AG20443 (cell line): ENCODE results near the gene AAMP.
"Not testable (repeated sequence)": the region's sequence is repeated elsewhere in the genome, so short reads cannot be mapped to it uniquely, and the experiment has no call there.

Source experiments
- DNase-seq: peaks from one replicate; pipeline ENCODE4 v3.0.0; 2012; ENCODE audit warnings: low spot score, mixed read lengths

Gene AAMP

GRCh38 chr2:218275371-218276072 is 5.6 kb upstream of the AAMP start:
- no peak for DNase-seq

- DNase-seq = no peak
These were observed 4.6 kb upstream of the AAMP start for GRCh38 chr2:218274586-218274985.

GRCh38 chr2:218273908-218274249 is 3.9 kb upstream of the AAMP start:
- DNase-seq = no peak

- DNase-seq = not testable (repeated sequence)
These were observed 3.4 kb upstream of the AAMP start for GRCh38 chr2:218273214-218273907.

- peak; percentile 89 for DNase-seq
These were observed 2.7 kb upstream of the AAMP start for GRCh38 chr2:218272531-218273212.

- no peak for DNase-seq
These were observed 2.1 kb upstream of the AAMP start for GRCh38 chr2:218271865-218272530.

GRCh38 chr2:218271487-218271797 is 1.5 kb upstream of the AAMP start:
- no peak for DNase-seq

- DNase-seq = no peak
These were observed 967 bp upstream of the AAMP start for GRCh38 chr2:218270721-218271486.

GRCh38 chr2:218267259-218267658 is 2.7 kb downstream of the AAMP start:
- no peak for DNase-seq

- no peak for DNase-seq
These were observed 3.5 kb downstream of the AAMP start for GRCh38 chr2:218266316-218266979.

GRCh38 chr2:218265626-218266025 is 4.3 kb downstream of the AAMP start:
- no peak for DNase-seq

GRCh38 chr2:218264773-218265561 is 5.0 kb downstream of the AAMP start:
- DNase-seq = no peak

- DNase-seq = no peak
These were observed 5.9 kb downstream of the AAMP start for GRCh38 chr2:218263817-218264641.

- DNase-seq = no peak
These were observed 7.0 kb downstream of the AAMP start for GRCh38 chr2:218262631-218263586.

GRCh38 chr2:218262237-218262600 is 7.7 kb downstream of the AAMP start:
- DNase-seq = no peak

- no peak for DNase-seq
These were observed 8.3 kb downstream of the AAMP start for GRCh38 chr2:218261423-218262236.

GRCh38 chr2:218260742-218261422 is 9.1 kb downstream of the AAMP start, which contains the start of gene GPBAR1:
TSS of gene GPBAR1 (plus strand) at chr2:218261015. CDS start at chr2:218262725, 1,710 bp downstream.
- DNase-seq = no peak
